GM19455 (cell line): ENCODE measurements around the gene UBXN2A.
"Not testable (repeated sequence)": the region's sequence is repeated elsewhere in the genome, so short reads cannot be mapped to it uniquely, and the experiment has no call there.

Experiments used
- ATAC-seq: cut with Tn5 transposase; IDR thresholded peaks from one replicate; pipeline ENCODE4 v1.9.1; 2021; ENCODE audit not compliant: unreplicated experiment

Gene UBXN2A

GRCh38 chr2:24043133-24043532 is 102.9 kb downstream of the UBXN2A start:
- not testable (repeated sequence) for ATAC-seq

- no peak for ATAC-seq
These were observed 105.5 kb downstream of the UBXN2A start for GRCh38 chr2:24045511-24046508.

GRCh38 chr2:24046599-24046929 is 106.3 kb downstream of the UBXN2A start:
- no peak for ATAC-seq

- ATAC-seq = peak; percentile 98
These were observed 106.9 kb downstream of the UBXN2A start, which contains the start of gene WDCP for GRCh38 chr2:24046930-24047702. WDCP (minus strand) TSS chr2:24047391; CDS start chr2:24039494, 7,897 bp downstream.

GRCh38 chr2:24047703-24048033 is 107.4 kb downstream of the UBXN2A start:
- peak; percentile 10 for ATAC-seq

- ATAC-seq = no peak
These were observed 108.7 kb downstream of the UBXN2A start for GRCh38 chr2:24048769-24049484.

GRCh38 chr2:24049485-24050021 is 109.3 kb downstream of the UBXN2A start, which contains the start of gene FKBP1B:
FKBP1B (plus strand) TSS chr2:24049741; CDS start chr2:24049850, 109 bp downstream.
- ATAC-seq = no peak

DNA sequence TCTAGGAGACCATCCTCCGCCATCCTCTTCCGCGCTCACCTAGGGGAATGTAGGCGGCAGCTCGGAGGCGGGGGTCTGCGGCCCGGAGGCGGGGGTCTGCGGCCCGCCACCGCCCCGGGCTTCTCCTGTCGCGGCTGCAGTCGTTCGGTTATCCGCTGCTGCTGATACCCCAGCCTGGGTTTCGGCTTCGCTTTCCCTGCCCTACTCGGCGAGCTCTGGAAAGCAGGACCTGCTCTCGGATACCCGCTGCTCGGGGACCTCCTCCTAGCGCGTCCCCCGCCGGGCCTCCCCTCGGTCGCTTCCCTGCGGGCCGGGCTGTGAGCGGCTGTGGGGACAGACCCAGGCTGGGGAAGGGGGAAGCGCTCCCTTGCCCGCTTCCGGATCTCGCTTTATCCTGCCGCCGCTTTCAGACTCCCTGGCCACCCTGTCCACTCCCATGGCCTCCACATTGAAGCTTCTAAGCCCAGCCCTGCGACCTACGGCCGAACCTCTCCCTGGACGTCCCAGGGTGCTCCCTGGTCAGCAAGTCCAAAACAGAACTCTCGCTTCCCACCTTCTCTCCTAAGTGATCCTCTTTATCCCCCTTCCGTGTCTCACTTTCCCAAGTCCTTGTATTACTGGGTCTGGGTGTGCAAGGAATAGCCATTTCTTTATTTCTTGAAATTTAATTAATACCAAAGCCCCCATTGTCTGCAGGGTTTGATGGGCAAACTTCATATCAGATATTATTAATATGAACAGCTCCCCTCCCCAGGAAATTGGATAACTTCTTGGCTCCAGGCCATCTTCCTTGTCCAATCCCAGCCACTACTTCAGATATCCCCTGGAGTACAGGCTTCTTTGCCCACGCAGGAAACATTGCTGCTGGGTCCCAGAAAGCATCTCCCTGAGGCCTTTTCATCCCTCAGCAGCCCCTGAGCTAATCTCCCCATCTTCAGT is 110.0 kb downstream of the UBXN2A start:
- no peak for ATAC-seq

- ATAC-seq = no peak
These were observed 111.6 kb downstream of the UBXN2A start for GRCh38 chr2:24051833-24052232.

- ATAC-seq = no peak
These were observed 112.7 kb downstream of the UBXN2A start for GRCh38 chr2:24052951-24053350.
